T-cell (primary cell): ENCODE measurements around the gene WDR88. TPM values are rescaled to one million over a fixed set of nuclear protein-coding genes. Genes with fewer than 3 reads are reported as not detected.

Experiments used
- ATAC-seq, 4 experiments: fragments of 200-7000 bp in 3 of 4; fragments of 150-1000 bp in 1 of 4; cut with Tn5 transposase; replicated peaks in 1 of 4; 1 replicate in 3 of 4; 2 replicates in 1 of 4; pipeline ENCODE4 v1.10.0; 2021; ENCODE audit warnings: moderate library complexity in 3 of 4, mild to moderate bottlenecking in 2 of 4, moderate number of reproducible peaks in 1 of 4
- CTCF ChIA-PET, 2 donors: fragments of 300-600 bp; sonication (Branson Sonifier 250); formaldehyde crosslinking; loops; one replicate each; lab custom pipeline; 2022; ENCODE audit warnings: antibody characterized with exemption in 2 of 2; lab: Charles Lee
- POLR2A ChIA-PET, 2 donors: fragments of 300-600 bp; sonication (Branson Sonifier 250); formaldehyde crosslinking; loops; one replicate each; lab custom pipeline; 2022; ENCODE audit warnings: antibody characterized with exemption in 2 of 2; lab: Charles Lee
- DNase-seq, 35 experiments: peaks; one replicate each; pipeline versions ENCODE4 v3.0.0 to v3.0.0-alpha.2; 2013 to 2023
- H3K27ac ChIP-seq: one replicate; pipeline ENCODE4 v1.5.1; 2013; ENCODE audit warnings: low read length
- H3K27me3 ChIP-seq, 2 experiments: replicated peaks in 1 of 2; 1 replicate in 1 of 2; 2 replicates in 1 of 2; pipeline versions ENCODE4 v1.6.1 to v1.7.0; 2013; ENCODE audit warnings: low read length in 1 of 2, mixed read lengths in 1 of 2; ENCODE audit not compliant: control insufficient read depth in 2 of 2, insufficient read depth in 2 of 2; ENCODE audit errors: extremely low read depth in 1 of 2
- H3K36me3 ChIP-seq, 2 donors: 1 replicate in 1 of 2; 2 replicates in 1 of 2; pipeline versions ENCODE4 v1.6.1 to v1.7.0; 2013; ENCODE audit warnings: low read length in 1 of 2; ENCODE audit not compliant: control insufficient read depth in 2 of 2, insufficient read depth in 1 of 2; ENCODE audit errors: extremely low read depth in 1 of 2
- H3K4me1 ChIP-seq, 2 experiments: 1 replicate in 1 of 2; 2 replicates in 1 of 2; pipeline versions ENCODE4 v1.6.1 to v1.7.0; 2013; ENCODE audit warnings: low read length in 2 of 2, mixed read lengths in 1 of 2; ENCODE audit not compliant: insufficient read depth in 2 of 2, control insufficient read depth in 1 of 2; ENCODE audit errors: extremely low read depth in 1 of 2
- H3K4me3 ChIP-seq, 2 donors: 1 replicate in 1 of 2; 2 replicates in 1 of 2; pipeline versions ENCODE4 v1.5.1 to v1.7.0; 2013; ENCODE audit warnings: mild to moderate bottlenecking in 2 of 2, low read length in 1 of 2, moderate library complexity in 1 of 2; ENCODE audit not compliant: control insufficient read depth in 1 of 2; ENCODE audit errors: extremely low read depth in 1 of 2
- H3K9me3 ChIP-seq: 2 replicates; pipeline ENCODE4 v1.7.0; 2013
- H3K27ac Mint-ChIP-seq, 2 donors: one replicate each; pipeline ENCODE4 v1.8.0; 2020 to 2021; ENCODE audit warnings: mild to moderate bottlenecking in 2 of 2, mixed read lengths in 2 of 2
- H3K27me3 Mint-ChIP-seq, 2 donors: one replicate each; pipeline ENCODE4 v1.8.0; 2021 to 2022; ENCODE audit warnings: mixed read lengths in 2 of 2
- H3K36me3 Mint-ChIP-seq: one replicate; pipeline ENCODE4 v1.8.0; 2021; ENCODE audit warnings: mixed read lengths
- H3K4me1 Mint-ChIP-seq, 3 donors: one replicate each; pipeline ENCODE4 v1.8.0; 2020 to 2022; ENCODE audit warnings: mixed read lengths in 3 of 3, mild to moderate bottlenecking in 1 of 3
- H3K4me3 Mint-ChIP-seq, 3 donors: one replicate each; pipeline ENCODE4 v1.8.0; 2020 to 2022; ENCODE audit warnings: mild to moderate bottlenecking in 3 of 3, mixed read lengths in 3 of 3, moderate library complexity in 3 of 3
- H3K9me3 Mint-ChIP-seq, 3 donors: one replicate each; pipeline ENCODE4 v1.8.0; 2020 to 2022; ENCODE audit warnings: mixed read lengths in 3 of 3
- WGBS: methylation state at CpG from one replicate; pipeline ENCODE4 v1.1.5; 2013; ENCODE audit warnings: missing lambda C conversion rate; ENCODE audit not compliant: insufficient coverage; 5-methylcytosine and 5-hydroxymethylcytosine counted together
- total RNA-seq, 35 experiments: library from RNA in 6 of 35; stranded (reverse) in 6 of 35; fragments of 120-200 nt in 1 of 35; gene quantifications; one replicate each; pipeline versions ENCODE4 v1.2.1 to v1.2.4 and lab custom pipeline; 2013 to 2026

WDR88 gene
- total RNA-seq, 5 donors from 2014 or later (not counting 1 experiment from before 2014, with no cell fraction given): 0.20 to 0.56 TPM; not detected in 3

DNA sequence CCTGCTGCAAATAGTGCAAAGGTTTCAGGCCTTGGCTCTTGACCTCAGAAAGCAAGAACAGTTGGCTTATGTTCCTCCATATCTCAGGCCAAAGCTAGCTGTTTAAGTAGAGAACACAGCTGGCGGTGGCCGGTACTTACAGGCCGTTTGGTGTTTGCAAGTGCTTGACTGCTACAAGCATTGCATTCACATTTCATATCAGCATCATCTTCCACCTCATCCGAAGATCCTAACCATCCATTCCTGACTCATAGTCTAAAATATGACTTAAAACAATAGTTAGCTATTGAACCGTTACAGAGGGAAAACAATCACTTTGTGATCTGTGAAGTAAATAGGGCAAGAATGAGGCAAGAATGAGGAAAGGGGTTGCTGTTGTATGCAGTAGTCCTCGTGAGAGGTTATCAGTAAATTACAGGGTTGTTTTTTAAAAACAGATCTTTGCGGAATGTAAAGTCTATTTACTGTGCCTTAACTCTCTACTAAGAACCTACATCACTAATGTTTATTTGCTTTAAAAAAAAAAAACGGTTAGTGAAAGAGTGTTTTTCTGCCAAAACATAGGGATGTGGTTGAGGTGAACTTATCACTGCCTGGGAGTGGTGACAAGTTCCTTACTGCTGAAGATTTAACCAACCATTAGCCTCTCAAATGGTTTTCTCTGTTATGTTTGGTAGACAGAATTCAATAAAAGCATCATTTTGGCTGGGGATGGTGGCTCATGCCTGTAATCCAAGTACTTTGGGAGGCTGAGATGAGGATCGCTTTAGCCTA is 21.6 kb upstream of the WDR88 start:
- WGBS: no CpG with 5 or more reads among the region's 9 CpGs
- CTCF ChIA-PET: no interaction called here
- Mint-ChIP-seq H3K9me3 (no peaks in the 10 kb centered on the region), H3K27ac (no peak overlapping the region), H3K4me3 (no peak overlapping the region), H3K27me3 (no peaks in the 10 kb centered on the region), H3K36me3 (peaks cover 52% of the 10 kb centered on the region), H3K4me1 (no peaks in the 10 kb centered on the region)
- Histone ChIP-seq H3K27ac (no peak overlapping the region), H3K27me3 (no peaks in the 10 kb centered on the region), H3K9me3 (no peaks in the 10 kb centered on the region), H3K4me1 (no peaks in the 10 kb centered on the region), H3K4me3 (no peak overlapping the region), H3K36me3 (peaks cover 28 to 67% of the 10 kb centered on the region in 2 donors)
- ATAC-seq: no peak
- POLR2A ChIA-PET: no interaction called here
- no peak for DNase-seq

GRCh38 chr19:33111587-33111986 is 20.3 kb upstream of the WDR88 start:
- Histone ChIP-seq H3K27ac (no peak overlapping the region), H3K27me3 (no peaks in the 10 kb centered on the region), H3K4me1 (no peaks in the 10 kb centered on the region), H3K9me3 (no peaks in the 10 kb centered on the region), H3K36me3 (peaks cover 30 to 68% of the 10 kb centered on the region in 2 donors), H3K4me3 (no peak overlapping the region)
- ATAC-seq (no peak), DNase-seq (no peak)
- H3K27ac Mint-ChIP-seq: no peak overlapping the region
- H3K4me3 Mint-ChIP-seq: no peak overlapping the region
- CTCF ChIA-PET: no interaction called here
- WGBS: 98% methylated on average over 10 of the region's 11 CpGs
- H3K36me3 Mint-ChIP-seq: peaks cover 57% of the 10 kb centered on the region
- H3K27me3 Mint-ChIP-seq: no peaks in the 10 kb centered on the region
- H3K4me1 Mint-ChIP-seq: no peaks in the 10 kb centered on the region
- POLR2A ChIA-PET: no interaction called here
- no peaks in the 10 kb centered on the region for H3K9me3 Mint-ChIP-seq

- Histone ChIP-seq H3K27me3 (no peaks in the 10 kb centered on the region), H3K4me3 (no peak overlapping the region), H3K36me3 (peaks cover 29 to 67% of the 10 kb centered on the region in 2 donors), H3K27ac (no peak overlapping the region), H3K4me1 (no peaks in the 10 kb centered on the region), H3K9me3 (no peaks in the 10 kb centered on the region)
- CTCF ChIA-PET: interaction anchor here in 1 of 2 donors (0.7 kb wide), 1 partner anchor 970 kb away, joined by 4 read pairs; no protein-coding TSS in a partner anchor
- POLR2A ChIA-PET: no interaction called here
- H3K9me3 Mint-ChIP-seq: no peaks in the 10 kb centered on the region
- H3K36me3 Mint-ChIP-seq: peaks cover 66% of the 10 kb centered on the region
- no peaks in the 10 kb centered on the region for H3K27me3 Mint-ChIP-seq
- no peaks in the 10 kb centered on the region for H3K4me1 Mint-ChIP-seq
- DNase-seq (no peak), ATAC-seq (no peak)
- no peak overlapping the region for H3K27ac Mint-ChIP-seq
- no CpG with 5 or more reads among the region's 4 CpGs for WGBS
- no peak overlapping the region for H3K4me3 Mint-ChIP-seq
Measured at GRCh38 chr19:33114312-33114711, 17.6 kb upstream of the WDR88 start.

DNA sequence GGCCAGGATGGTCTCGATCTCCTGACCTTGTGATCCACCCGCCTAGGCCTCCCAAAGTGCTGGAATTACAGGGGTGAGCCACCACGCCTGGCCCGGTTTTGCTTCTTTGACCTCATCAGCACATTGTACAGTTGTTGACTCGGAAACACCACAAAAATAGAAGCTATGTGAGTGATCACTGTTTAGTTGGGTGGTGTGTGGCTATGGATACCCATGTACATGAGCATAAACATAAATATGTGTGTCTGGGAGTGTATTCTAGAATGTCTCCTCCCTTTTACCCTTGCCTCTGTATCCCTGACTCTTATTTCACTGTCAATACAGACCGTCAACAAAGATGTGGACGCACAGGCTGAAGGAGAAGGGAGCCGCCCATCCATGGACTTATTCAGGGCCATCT is 14.4 kb upstream of the WDR88 start:
- ATAC-seq (no peak), DNase-seq (no peak)
- no peaks in the 10 kb centered on the region for H3K4me1 Mint-ChIP-seq
- CTCF ChIA-PET: no interaction called here
- 96% methylated on average over 6 of the region's 8 CpGs for WGBS
- no peak overlapping the region for H3K4me3 Mint-ChIP-seq
- no peaks in the 10 kb centered on the region for H3K4me1 ChIP-seq
- H3K9me3 ChIP-seq: no peaks in the 10 kb centered on the region
- H3K27ac Mint-ChIP-seq: no peak overlapping the region
- no peaks in the 10 kb centered on the region for H3K27me3 ChIP-seq
- H3K27me3 Mint-ChIP-seq: no peaks in the 10 kb centered on the region
- no peaks in the 10 kb centered on the region for H3K9me3 Mint-ChIP-seq
- H3K4me3 ChIP-seq: no peak overlapping the region
- POLR2A ChIA-PET: no interaction called here
- H3K27ac ChIP-seq: no peak overlapping the region
- H3K36me3 ChIP-seq: peaks cover 23 to 45% of the 10 kb centered on the region in 2 donors
- H3K36me3 Mint-ChIP-seq: peaks cover 48% of the 10 kb centered on the region

DNA sequence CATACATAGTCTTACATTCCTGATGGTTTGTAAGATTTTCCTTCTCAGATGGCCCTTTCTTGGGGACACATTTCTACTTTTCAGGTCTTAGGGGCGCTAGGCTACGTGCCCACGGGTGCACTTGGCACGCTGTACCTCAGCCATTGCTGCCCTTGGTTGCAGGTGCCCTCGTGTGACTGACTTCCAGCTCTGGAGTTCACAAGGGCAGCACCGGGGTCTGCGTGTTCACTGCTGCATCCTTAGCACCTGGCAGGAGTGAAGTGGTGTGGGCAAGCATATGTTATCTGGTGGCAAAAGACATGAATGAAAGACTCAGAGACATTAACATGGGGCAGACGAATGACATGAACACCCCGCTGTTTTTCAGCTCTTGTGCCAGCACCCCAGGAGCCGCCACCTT is 13.3 kb upstream of the WDR88 start:
- Histone ChIP-seq H3K9me3 (no peaks in the 10 kb centered on the region), H3K27me3 (no peaks in the 10 kb centered on the region), H3K4me3 (no peak overlapping the region), H3K27ac (no peak overlapping the region), H3K36me3 (peaks cover 19 to 49% of the 10 kb centered on the region in 2 donors), H3K4me1 (no peaks in the 10 kb centered on the region)
- Mint-ChIP-seq H3K4me1 (no peaks in the 10 kb centered on the region), H3K27ac (no peak overlapping the region), H3K9me3 (no peaks in the 10 kb centered on the region), H3K27me3 (no peaks in the 10 kb centered on the region), H3K36me3 (peaks cover 45% of the 10 kb centered on the region), H3K4me3 (no peak overlapping the region)
- no peak for DNase-seq
- ChIA-PET POLR2A (no interaction called here), CTCF (interaction anchor here (0.5 to 1.4 kb wide), 3 partner anchors 44 to 519 kb away, joined by 3 to 5 read pairs (median 4); no protein-coding TSS in a partner anchor)
- 97% methylated on average over 9 of the region's 10 CpGs for WGBS
- ATAC-seq: no peak

GRCh38 chr19:33124207-33125098 is 7.5 kb upstream of the WDR88 start:
- CTCF ChIA-PET: interaction anchor here (0.5 to 1.7 kb wide), 7 partner anchors 14 to 211 kb away, joined by 3 to 8 read pairs (median 5); no protein-coding TSS in a partner anchor
- DNase-seq (no peak), ATAC-seq (no peak)
- Histone ChIP-seq H3K27me3 (no peaks in the 10 kb centered on the region), H3K4me1 (peaks cover 0 to 5% of the 10 kb centered on the region in 2 experiments), H3K36me3 (peaks cover 13 to 45% of the 10 kb centered on the region in 2 donors), H3K4me3 (no peak overlapping the region), H3K27ac (no peak overlapping the region), H3K9me3 (no peaks in the 10 kb centered on the region)
- POLR2A ChIA-PET: no interaction called here
- no peaks in the 10 kb centered on the region for H3K9me3 Mint-ChIP-seq
- H3K27ac Mint-ChIP-seq: peak overlapping the region in 1 of 2 donors; percentile 13
- WGBS: 82% methylated on average over 5 of the region's 10 CpGs
- no peak overlapping the region for H3K4me3 Mint-ChIP-seq
- H3K4me1 Mint-ChIP-seq: peaks cover 5 to 7% (median 6%) of the 10 kb centered on the region in 3 donors
- H3K27me3 Mint-ChIP-seq: no peaks in the 10 kb centered on the region
- H3K36me3 Mint-ChIP-seq: peaks cover 32% of the 10 kb centered on the region
